ENCODE measurements around the gene DLGAP1. TPM values are rescaled to one million over a fixed set of nuclear protein-coding genes. Genes with fewer than 3 reads are reported as not detected.

The DLGAP1 gene
- total and polyA plus RNA-seq, 10 of the 15 experiments (the other 5 are each of a cell fraction or from before 2014, with no cell fraction given), result 0.23 to 27.6 (median 1.9) TPM

DNA sequence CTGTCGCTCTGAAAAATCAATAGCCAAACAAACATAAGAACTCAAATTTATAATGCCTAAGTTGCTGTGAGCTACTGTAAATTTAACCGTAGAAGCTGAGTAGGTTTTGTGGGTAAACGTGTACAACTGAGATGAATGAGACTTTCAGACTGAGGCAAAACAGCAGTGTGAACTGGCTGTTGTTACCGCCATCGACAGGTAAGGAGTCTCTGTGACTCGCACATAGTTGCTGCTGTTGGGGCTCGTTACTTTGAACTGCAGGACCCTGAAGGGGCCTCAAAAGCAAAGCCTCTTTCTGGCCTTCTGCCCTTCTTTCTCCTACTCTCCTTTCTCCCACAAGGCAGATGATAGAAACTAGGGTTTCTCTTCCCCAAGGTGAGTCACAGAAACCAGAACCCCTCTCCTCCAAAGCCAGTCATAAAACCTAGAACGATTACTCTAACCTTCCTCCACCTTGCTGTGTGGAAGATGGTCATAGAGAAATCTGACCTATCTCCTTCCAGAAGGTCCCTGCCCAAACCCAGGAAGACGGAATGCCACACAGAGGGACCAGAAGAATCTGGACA, 101.2 kb downstream of the DLGAP1 start (continued):
- TF ChIP-seq, protein P1, sequence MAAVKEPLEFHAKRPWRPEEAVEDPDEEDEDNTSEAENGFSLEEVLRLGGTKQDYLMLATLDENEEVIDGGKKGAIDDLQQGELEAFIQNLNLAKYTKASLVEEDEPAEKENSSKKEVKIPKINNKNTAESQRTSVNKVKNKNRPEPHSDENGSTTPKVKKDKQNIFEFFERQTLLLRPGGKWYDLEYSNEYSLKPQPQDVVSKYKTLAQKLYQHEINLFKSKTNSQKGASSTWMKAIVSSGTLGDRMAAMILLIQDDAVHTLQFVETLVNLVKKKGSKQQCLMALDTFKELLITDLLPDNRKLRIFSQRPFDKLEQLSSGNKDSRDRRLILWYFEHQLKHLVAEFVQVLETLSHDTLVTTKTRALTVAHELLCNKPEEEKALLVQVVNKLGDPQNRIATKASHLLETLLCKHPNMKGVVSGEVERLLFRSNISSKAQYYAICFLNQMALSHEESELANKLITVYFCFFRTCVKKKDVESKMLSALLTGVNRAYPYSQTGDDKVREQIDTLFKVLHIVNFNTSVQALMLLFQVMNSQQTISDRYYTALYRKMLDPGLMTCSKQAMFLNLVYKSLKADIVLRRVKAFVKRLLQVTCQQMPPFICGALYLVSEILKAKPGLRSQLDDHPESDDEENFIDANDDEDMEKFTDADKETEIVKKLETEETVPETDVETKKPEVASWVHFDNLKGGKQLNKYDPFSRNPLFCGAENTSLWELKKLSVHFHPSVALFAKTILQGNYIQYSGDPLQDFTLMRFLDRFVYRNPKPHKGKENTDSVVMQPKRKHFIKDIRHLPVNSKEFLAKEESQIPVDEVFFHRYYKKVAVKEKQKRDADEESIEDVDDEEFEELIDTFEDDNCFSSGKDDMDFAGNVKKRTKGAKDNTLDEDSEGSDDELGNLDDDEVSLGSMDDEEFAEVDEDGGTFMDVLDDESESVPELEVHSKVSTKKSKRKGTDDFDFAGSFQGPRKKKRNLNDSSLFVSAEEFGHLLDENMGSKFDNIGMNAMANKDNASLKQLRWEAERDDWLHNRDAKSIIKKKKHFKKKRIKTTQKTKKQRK (IDR thresholded peaks at IDR 0.05; ENCODE audit: low read depth, low read length), result no peak
- TF ChIP-seq, protein P2, sequence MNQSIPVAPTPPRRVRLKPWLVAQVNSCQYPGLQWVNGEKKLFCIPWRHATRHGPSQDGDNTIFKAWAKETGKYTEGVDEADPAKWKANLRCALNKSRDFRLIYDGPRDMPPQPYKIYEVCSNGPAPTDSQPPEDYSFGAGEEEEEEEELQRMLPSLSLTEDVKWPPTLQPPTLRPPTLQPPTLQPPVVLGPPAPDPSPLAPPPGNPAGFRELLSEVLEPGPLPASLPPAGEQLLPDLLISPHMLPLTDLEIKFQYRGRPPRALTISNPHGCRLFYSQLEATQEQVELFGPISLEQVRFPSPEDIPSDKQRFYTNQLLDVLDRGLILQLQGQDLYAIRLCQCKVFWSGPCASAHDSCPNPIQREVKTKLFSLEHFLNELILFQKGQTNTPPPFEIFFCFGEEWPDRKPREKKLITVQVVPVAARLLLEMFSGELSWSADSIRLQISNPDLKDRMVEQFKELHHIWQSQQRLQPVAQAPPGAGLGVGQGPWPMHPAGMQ (IDR thresholded peaks at IDR 0.05; ENCODE audit: borderline replicate concordance), result no peak
- TF ChIP-seq, protein P3, sequence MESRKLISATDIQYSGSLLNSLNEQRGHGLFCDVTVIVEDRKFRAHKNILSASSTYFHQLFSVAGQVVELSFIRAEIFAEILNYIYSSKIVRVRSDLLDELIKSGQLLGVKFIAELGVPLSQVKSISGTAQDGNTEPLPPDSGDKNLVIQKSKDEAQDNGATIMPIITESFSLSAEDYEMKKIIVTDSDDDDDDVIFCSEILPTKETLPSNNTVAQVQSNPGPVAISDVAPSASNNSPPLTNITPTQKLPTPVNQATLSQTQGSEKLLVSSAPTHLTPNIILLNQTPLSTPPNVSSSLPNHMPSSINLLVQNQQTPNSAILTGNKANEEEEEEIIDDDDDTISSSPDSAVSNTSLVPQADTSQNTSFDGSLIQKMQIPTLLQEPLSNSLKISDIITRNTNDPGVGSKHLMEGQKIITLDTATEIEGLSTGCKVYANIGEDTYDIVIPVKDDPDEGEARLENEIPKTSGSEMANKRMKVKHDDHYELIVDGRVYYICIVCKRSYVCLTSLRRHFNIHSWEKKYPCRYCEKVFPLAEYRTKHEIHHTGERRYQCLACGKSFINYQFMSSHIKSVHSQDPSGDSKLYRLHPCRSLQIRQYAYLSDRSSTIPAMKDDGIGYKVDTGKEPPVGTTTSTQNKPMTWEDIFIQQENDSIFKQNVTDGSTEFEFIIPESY (IDR thresholded peaks at IDR 0.05), result 0 out of 2 replicates have a peak, but pooled peaks have one; percentile 54
- TF ChIP-seq TARDBP (IDR thresholded peaks at IDR 0.05; ENCODE audit: borderline replicate concordance) (no peak), ZNF384 (IDR thresholded peaks at IDR 0.05; ENCODE audit: borderline replicate concordance, low read depth, low read length) (no peak), RCOR1 (conservative IDR thresholded peaks at IDR 0.05; ENCODE audit: low read depth, low read length) (no peak), ASH2L (IDR thresholded peaks at IDR 0.05; ENCODE audit: borderline replicate concordance, low read depth) (no peak), MTA2 (IDR thresholded peaks at IDR 0.05; ENCODE audit: low read depth) (peak; percentile 60; the same call in 1 of the 2 replicates), CHD4 (IDR thresholded peaks at IDR 0.05) (no peak), EED (IDR thresholded peaks at IDR 0.05; ENCODE audit: low read depth) (no peak), PAX5 (IDR thresholded peaks at IDR 0.05; ENCODE audit: borderline replicate concordance, low read depth, low read length) (no peak), POLR2AphosphoS2 (IDR thresholded peaks at IDR 0.05; ENCODE audit: low read depth, low read length) (no peak), NFIC (IDR thresholded peaks at IDR 0.05; ENCODE audit: low read depth, low read length) (no peak), NR2C1 (IDR thresholded peaks at IDR 0.05) (no peak), YY1 (IDR thresholded peaks at IDR 0.05; ENCODE audit: low read depth, low read length) (no peak), MEF2B (IDR thresholded peaks at IDR 0.05; ENCODE audit: partially characterized antibody, poor library complexity, severe bottlenecking) (no peak), SUZ12 (IDR thresholded peaks at IDR 0.05; ENCODE audit: unreplicated experiment) (no peak), LARP7 (IDR thresholded peaks at IDR 0.05) (no peak), YBX1 (IDR thresholded peaks at IDR 0.05) (no peak), CEBPB (IDR thresholded peaks at IDR 0.05; ENCODE audit: borderline replicate concordance in 1 of 2, low read depth in 2 of 2, low read length in 2 of 2) (no peak), GATAD2B (conservative IDR thresholded peaks at IDR 0.05; ENCODE audit: low read depth) (0 out of 2 replicates have a peak, but pooled peaks have one; percentile 13)
- TF ChIP-seq, protein P4, sequence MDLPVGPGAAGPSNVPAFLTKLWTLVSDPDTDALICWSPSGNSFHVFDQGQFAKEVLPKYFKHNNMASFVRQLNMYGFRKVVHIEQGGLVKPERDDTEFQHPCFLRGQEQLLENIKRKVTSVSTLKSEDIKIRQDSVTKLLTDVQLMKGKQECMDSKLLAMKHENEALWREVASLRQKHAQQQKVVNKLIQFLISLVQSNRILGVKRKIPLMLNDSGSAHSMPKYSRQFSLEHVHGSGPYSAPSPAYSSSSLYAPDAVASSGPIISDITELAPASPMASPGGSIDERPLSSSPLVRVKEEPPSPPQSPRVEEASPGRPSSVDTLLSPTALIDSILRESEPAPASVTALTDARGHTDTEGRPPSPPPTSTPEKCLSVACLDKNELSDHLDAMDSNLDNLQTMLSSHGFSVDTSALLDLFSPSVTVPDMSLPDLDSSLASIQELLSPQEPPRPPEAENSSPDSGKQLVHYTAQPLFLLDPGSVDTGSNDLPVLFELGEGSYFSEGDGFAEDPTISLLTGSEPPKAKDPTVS (IDR thresholded peaks at IDR 0.05; ENCODE audit: low read depth, low read length), result no peak
- TF ChIP-seq, protein P5, sequence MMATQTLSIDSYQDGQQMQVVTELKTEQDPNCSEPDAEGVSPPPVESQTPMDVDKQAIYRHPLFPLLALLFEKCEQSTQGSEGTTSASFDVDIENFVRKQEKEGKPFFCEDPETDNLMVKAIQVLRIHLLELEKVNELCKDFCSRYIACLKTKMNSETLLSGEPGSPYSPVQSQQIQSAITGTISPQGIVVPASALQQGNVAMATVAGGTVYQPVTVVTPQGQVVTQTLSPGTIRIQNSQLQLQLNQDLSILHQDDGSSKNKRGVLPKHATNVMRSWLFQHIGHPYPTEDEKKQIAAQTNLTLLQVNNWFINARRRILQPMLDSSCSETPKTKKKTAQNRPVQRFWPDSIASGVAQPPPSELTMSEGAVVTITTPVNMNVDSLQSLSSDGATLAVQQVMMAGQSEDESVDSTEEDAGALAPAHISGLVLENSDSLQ (IDR thresholded peaks at IDR 0.05), result no peak
